ENCODE data around the gene GALM.

GALM gene

GRCh38 chr2:38654528-38655381, 11.2 kb upstream of the GALM start (continued):
- TF ChIP-seq ZNF26 (tag by site-specific recombination; IDR thresholded peaks at IDR 0.05) (no peak), ZNF335 (tag by site-specific recombination; conservative IDR thresholded peaks at IDR 0.05) (0 out of 2 replicates have a peak, but pooled peaks have one; percentile 16), ZNF514 (tag by site-specific recombination; IDR thresholded peaks at IDR 0.05) (no peak), ZNF114 (tag by site-specific recombination; IDR thresholded peaks at IDR 0.05) (no peak), ZNF610 (tag by site-specific recombination; IDR thresholded peaks at IDR 0.05; ENCODE audit: borderline replicate concordance) (no peak), MYNN (tag by site-specific recombination; IDR thresholded peaks at IDR 0.05; ENCODE audit: borderline replicate concordance) (no peak), ZNF280D (tag by site-specific recombination; IDR thresholded peaks at IDR 0.05) (no peak), ZNF664 (tag by site-specific recombination; IDR thresholded peaks at IDR 0.05) (no peak), ZNF311 (tag by site-specific recombination; IDR thresholded peaks at IDR 0.05; ENCODE audit: borderline replicate concordance) (no peak), ZFHX2 (tag by site-specific recombination; conservative IDR thresholded peaks at IDR 0.05) (no peak)
- TF ChIP-seq, protein P1, sequence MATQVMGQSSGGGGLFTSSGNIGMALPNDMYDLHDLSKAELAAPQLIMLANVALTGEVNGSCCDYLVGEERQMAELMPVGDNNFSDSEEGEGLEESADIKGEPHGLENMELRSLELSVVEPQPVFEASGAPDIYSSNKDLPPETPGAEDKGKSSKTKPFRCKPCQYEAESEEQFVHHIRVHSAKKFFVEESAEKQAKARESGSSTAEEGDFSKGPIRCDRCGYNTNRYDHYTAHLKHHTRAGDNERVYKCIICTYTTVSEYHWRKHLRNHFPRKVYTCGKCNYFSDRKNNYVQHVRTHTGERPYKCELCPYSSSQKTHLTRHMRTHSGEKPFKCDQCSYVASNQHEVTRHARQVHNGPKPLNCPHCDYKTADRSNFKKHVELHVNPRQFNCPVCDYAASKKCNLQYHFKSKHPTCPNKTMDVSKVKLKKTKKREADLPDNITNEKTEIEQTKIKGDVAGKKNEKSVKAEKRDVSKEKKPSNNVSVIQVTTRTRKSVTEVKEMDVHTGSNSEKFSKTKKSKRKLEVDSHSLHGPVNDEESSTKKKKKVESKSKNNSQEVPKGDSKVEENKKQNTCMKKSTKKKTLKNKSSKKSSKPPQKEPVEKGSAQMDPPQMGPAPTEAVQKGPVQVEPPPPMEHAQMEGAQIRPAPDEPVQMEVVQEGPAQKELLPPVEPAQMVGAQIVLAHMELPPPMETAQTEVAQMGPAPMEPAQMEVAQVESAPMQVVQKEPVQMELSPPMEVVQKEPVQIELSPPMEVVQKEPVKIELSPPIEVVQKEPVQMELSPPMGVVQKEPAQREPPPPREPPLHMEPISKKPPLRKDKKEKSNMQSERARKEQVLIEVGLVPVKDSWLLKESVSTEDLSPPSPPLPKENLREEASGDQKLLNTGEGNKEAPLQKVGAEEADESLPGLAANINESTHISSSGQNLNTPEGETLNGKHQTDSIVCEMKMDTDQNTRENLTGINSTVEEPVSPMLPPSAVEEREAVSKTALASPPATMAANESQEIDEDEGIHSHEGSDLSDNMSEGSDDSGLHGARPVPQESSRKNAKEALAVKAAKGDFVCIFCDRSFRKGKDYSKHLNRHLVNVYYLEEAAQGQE (tag by site-specific recombination; IDR thresholded peaks at IDR 0.05) = no peak
- TF ChIP-seq, protein P2, sequence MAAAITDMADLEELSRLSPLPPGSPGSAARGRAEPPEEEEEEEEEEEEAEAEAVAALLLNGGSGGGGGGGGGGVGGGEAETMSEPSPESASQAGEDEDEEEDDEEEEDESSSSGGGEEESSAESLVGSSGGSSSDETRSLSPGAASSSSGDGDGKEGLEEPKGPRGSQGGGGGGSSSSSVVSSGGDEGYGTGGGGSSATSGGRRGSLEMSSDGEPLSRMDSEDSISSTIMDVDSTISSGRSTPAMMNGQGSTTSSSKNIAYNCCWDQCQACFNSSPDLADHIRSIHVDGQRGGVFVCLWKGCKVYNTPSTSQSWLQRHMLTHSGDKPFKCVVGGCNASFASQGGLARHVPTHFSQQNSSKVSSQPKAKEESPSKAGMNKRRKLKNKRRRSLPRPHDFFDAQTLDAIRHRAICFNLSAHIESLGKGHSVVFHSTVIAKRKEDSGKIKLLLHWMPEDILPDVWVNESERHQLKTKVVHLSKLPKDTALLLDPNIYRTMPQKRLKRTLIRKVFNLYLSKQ (tag by site-specific recombination; IDR thresholded peaks at IDR 0.05; ENCODE audit: borderline replicate concordance) = no peak

DNA sequence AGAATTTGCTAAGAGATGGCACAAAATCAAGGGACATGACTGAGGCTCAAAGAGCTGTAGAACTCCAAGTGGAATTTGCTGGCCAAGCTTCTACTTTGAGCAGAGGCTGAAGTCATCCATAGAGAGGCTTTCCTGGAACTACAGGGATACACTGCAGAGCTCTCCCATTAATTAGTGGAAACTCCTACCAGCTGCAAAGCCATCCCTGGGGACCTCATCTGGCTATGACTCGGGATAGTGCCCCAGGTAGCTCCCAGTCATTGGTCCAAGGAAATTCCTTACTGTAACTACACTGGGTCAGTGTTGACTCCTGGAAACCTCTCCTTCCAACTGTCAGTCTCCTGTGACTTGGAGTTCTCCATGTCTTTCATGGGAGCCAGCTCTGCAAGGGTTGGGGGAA, 10.5 kb upstream of the GALM start:
- Histone ChIP-seq H3K27ac (ENCODE audit: extremely low read depth, low read depth, low read length) (no peak overlapping the region), H3K4me3 (ENCODE audit: low read depth, low read length) (no peak overlapping the region), H3K9me3 (ENCODE audit: control insufficient read depth, insufficient read depth, low read depth, low read length) (no peaks in the 10 kb centered on the region), H3K4me1 (ENCODE audit: control insufficient read depth, insufficient read depth, low read length) (no peaks in the 10 kb centered on the region), H3K36me3 (ENCODE audit: control insufficient read depth in 2 of 2, insufficient read depth in 1 of 2, low read length in 2 of 2) (no peaks in the 10 kb centered on the region)
- ChIA-PET CTCF (no interaction called here), POLR2A (interaction anchor here (0.6 kb wide), 1 partner anchor 46 kb away, joined by 3 read pairs; no protein-coding TSS in a partner anchor)
- TF ChIP-seq ZNF155 (tag by site-specific recombination; IDR thresholded peaks at IDR 0.05) (no peak), ZNF555 (tag by site-specific recombination; conservative IDR thresholded peaks at IDR 0.05) (no peak), ZNF670 (tag by site-specific recombination; IDR thresholded peaks at IDR 0.05; ENCODE audit: low read depth) (no peak), ZSCAN23 (tag by site-specific recombination; IDR thresholded peaks at IDR 0.05) (no peak), HIC1 (tag by site-specific recombination; IDR thresholded peaks at IDR 0.05) (no peak), ZNF624 (tag by site-specific recombination; IDR thresholded peaks at IDR 0.05) (no peak)
- TF ChIP-seq, protein P3, sequence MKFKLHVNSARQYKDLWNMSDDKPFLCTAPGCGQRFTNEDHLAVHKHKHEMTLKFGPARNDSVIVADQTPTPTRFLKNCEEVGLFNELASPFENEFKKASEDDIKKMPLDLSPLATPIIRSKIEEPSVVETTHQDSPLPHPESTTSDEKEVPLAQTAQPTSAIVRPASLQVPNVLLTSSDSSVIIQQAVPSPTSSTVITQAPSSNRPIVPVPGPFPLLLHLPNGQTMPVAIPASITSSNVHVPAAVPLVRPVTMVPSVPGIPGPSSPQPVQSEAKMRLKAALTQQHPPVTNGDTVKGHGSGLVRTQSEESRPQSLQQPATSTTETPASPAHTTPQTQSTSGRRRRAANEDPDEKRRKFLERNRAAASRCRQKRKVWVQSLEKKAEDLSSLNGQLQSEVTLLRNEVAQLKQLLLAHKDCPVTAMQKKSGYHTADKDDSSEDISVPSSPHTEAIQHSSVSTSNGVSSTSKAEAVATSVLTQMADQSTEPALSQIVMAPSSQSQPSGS (tag by site-specific recombination; IDR thresholded peaks at IDR 0.05; ENCODE audit: low read depth) = no peak
- TF ChIP-seq, protein P4, sequence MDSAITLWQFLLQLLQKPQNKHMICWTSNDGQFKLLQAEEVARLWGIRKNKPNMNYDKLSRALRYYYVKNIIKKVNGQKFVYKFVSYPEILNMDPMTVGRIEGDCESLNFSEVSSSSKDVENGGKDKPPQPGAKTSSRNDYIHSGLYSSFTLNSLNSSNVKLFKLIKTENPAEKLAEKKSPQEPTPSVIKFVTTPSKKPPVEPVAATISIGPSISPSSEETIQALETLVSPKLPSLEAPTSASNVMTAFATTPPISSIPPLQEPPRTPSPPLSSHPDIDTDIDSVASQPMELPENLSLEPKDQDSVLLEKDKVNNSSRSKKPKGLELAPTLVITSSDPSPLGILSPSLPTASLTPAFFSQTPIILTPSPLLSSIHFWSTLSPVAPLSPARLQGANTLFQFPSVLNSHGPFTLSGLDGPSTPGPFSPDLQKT (IDR thresholded peaks at IDR 0.05; ENCODE audit: borderline replicate concordance, low read depth, low read length) = no peak
